Endothelial cell of umbilical vein (primary cell): ENCODE results near the gene ZC3H12A. TPM values are rescaled to one million over a fixed set of nuclear protein-coding genes. Genes with fewer than 3 reads are reported as not detected.

Experiments
- BruUV-seq: library from RNA; stranded (reverse); fragments of 400-500 nt; replicated peaks from 2 replicates; lab custom pipeline; 2021; lab: Mats Ljungman, UMichigan
- CTCF ChIA-PET: fragments of 300-600, 350-600 bp; sonication (Branson Sonifier 250); formaldehyde crosslinking; loops from one replicate; lab custom pipeline; 2021; ENCODE audit warnings: antibody characterized with exemption, inconsistent platforms; lab: Charles Lee
- POLR2A ChIA-PET: fragments of 300-600, 350-600 bp; sonication (Branson Sonifier 250); formaldehyde crosslinking; loops from one replicate; lab custom pipeline; 2021; ENCODE audit warnings: antibody characterized with exemption, inconsistent platforms; lab: Charles Lee
- DNase-seq: peaks from one replicate; pipeline ENCODE4 v3.0.0-alpha.2; 2011; ENCODE audit warnings: low read depth, low spot score
- FAIRE-seq: peaks from 2 replicates; lab custom pipeline; 2011; peaks lifted over from hg19 to GRCh38; lab: Jason Lieb, UNC
- H2AFZ ChIP-seq: 2 replicates; pipeline ENCODE4 v1.6.0; 2012; ENCODE audit warnings: low read depth, low read length, control low read depth, inconsistent platforms
- H3K27ac ChIP-seq: 2 replicates; pipeline ENCODE4 v1.5.1; 2011; ENCODE audit warnings: low read depth, mild to moderate bottlenecking, control low read depth, low read length, moderate library complexity; ENCODE audit not compliant: insufficient read depth
- H3K27me3 ChIP-seq, 2 experiments: 2 replicates each; pipeline versions ENCODE4 v1.6.0 to v1.6.1; 2011; ENCODE audit warnings: low read length in 2 of 2, mixed read lengths in 1 of 2; ENCODE audit not compliant: control insufficient read depth in 2 of 2, insufficient read depth in 2 of 2
- H3K36me3 ChIP-seq, 2 experiments: 2 replicates in 1 of 2; 3 replicates in 1 of 2; pipeline ENCODE4 v1.5.1; 2011; ENCODE audit warnings: low read length in 2 of 2, mild to moderate bottlenecking in 1 of 2, moderate library complexity in 1 of 2; ENCODE audit not compliant: control insufficient read depth in 2 of 2, insufficient read depth in 2 of 2; ENCODE audit errors: extremely low read depth in 1 of 2
- H3K4me1 ChIP-seq: 3 replicates; pipeline ENCODE4 v1.5.1; 2011; ENCODE audit warnings: mild to moderate bottlenecking, low read length; ENCODE audit not compliant: control insufficient read depth, insufficient read depth; ENCODE audit errors: extremely low read depth
- H3K4me2 ChIP-seq: 2 replicates; pipeline ENCODE4 v1.6.1; 2011; ENCODE audit warnings: low read length, control low read depth, mixed read lengths; ENCODE audit not compliant: insufficient read depth
- H3K4me3 ChIP-seq, 3 experiments: fragments of 200-600 bp in 1 of 3; sonication (generic), shearing (Covaris generic) in 1 of 3; replicated peaks in 1 of 3; 2 replicates each; pipeline ENCODE4 v1.5.1; 2011 to 2016; ENCODE audit warnings: control low read depth in 3 of 3, low read length in 3 of 3, mild to moderate bottlenecking in 2 of 3, inconsistent platforms in 1 of 3, low read depth in 1 of 3, moderate library complexity in 1 of 3; ENCODE audit not compliant: insufficient read depth in 1 of 3
- H3K79me2 ChIP-seq: 2 replicates; pipeline ENCODE4 v1.6.0; 2012; ENCODE audit warnings: low read length, inconsistent platforms; ENCODE audit not compliant: control insufficient read depth, insufficient read depth
- H3K9ac ChIP-seq: replicated peaks from 2 replicates; pipeline ENCODE3; 2011; ENCODE audit warnings: low read length, control low read depth; ENCODE audit not compliant: insufficient read depth; ENCODE audit errors: extremely low read depth
- H3K9me1 ChIP-seq: replicated peaks from 3 replicates; pipeline ENCODE4 v1.6.0; 2011; ENCODE audit warnings: mild to moderate bottlenecking, low read length; ENCODE audit not compliant: control insufficient read depth, insufficient read depth; ENCODE audit errors: extremely low read depth
- H3K9me3 ChIP-seq: replicated peaks from 2 replicates; pipeline ENCODE4 v1.5.1; 2012; ENCODE audit warnings: low read length, inconsistent platforms; ENCODE audit not compliant: control insufficient read depth, insufficient read depth
- H4K20me1 ChIP-seq: replicated peaks from 2 replicates; pipeline ENCODE3; 2011; ENCODE audit warnings: mild to moderate bottlenecking, low read length; ENCODE audit not compliant: control insufficient read depth, insufficient read depth; ENCODE audit errors: extremely low read depth
- CTCF ChIP-seq, 2 donors: IDR thresholded peaks; 1 replicate in 1 of 2; 2 replicates in 1 of 2; pipeline ENCODE4 v1.5.1; 2011; ENCODE audit warnings: low read length in 2 of 2, mild to moderate bottlenecking in 2 of 2, moderate library complexity in 2 of 2, control low read depth in 1 of 2, inconsistent platforms in 1 of 2, low read depth in 1 of 2; ENCODE audit not compliant: insufficient read depth in 1 of 2; ENCODE audit errors: extremely low read depth in 1 of 2
- EZH2 ChIP-seq: IDR thresholded peaks from 2 replicates; pipeline ENCODE4 v1.6.1; 2012; ENCODE audit warnings: borderline replicate concordance, low read depth, mild to moderate bottlenecking, moderate library complexity, low read length, inconsistent platforms; ENCODE audit not compliant: severe bottlenecking
- FOS ChIP-seq: IDR thresholded peaks from 2 replicates; pipeline ENCODE4 v1.6.1; 2011; ENCODE audit warnings: mild to moderate bottlenecking, low read length, moderate library complexity, borderline replicate concordance; ENCODE audit not compliant: insufficient read depth
- GATA2 ChIP-seq: IDR thresholded peaks from 2 replicates; pipeline ENCODE4 v1.7.0; 2011; ENCODE audit warnings: low read depth, mild to moderate bottlenecking, moderate library complexity, mixed read lengths, low read length; ENCODE audit not compliant: insufficient read length, insufficient read depth
- MYC ChIP-seq: IDR thresholded peaks from one replicate; pipeline ENCODE4 v1.6.1; 2011; ENCODE audit warnings: mild to moderate bottlenecking, low read depth, low read length
- POLR2AphosphoS5 ChIP-seq: IDR thresholded peaks from 2 replicates; pipeline ENCODE4 v1.6.1; 2012; ENCODE audit warnings: low read depth, mild to moderate bottlenecking, control low read depth, low read length, moderate library complexity; ENCODE audit not compliant: insufficient read depth
- dilution Hi-C: fragments of 300-500 bp; cut with MboI; formaldehyde crosslinking; loops from one replicate; pipeline ENCODE4 v1.15.0; 2019; ENCODE audit warnings: low sequenced_read_pairs; ENCODE audit not compliant: extremely low pct_ligation_motif_present
- intact Hi-C: fragments of 100-400 bp; cut with micrococcal nuclease; formaldehyde crosslinking; loops from one replicate; pipeline ENCODE4 v1.10.0; 2022
- polyA plus RNA-seq, 4 experiments: library from polyadenylated mRNA; depleted of rRNA in 3 of 4; stranded (reverse) in 3 of 4; unstranded in 1 of 4; fragments of >200 nt; gene quantifications; 2 replicates each; pipeline versions ENCODE4 v1.2.1 to v1.2.3, GENCODE V29; 2011 to 2012; ENCODE audit warnings: missing spikeins in 1 of 4
- total RNA-seq: library from RNA; stranded (reverse); gene quantifications from 2 replicates; pipeline ENCODE4 v1.2.3, GENCODE V29; 2021

Gene ZC3H12A
- total and polyA plus RNA-seq, 2 donors (not counting 3 experiments of a cell fraction or from before 2014, with no cell fraction given): 6.3 to 9.4 TPM

GRCh38 chr1:37498872-37499617, 24.7 kb downstream of the ZC3H12A start:
- CTCF ChIA-PET: interaction anchor here (1.3 to 6.7 kb wide), 6 partner anchors 10 to 45 kb away, joined by 3 to 52 read pairs (median 7); partner anchors contain the start of gene MEAF6
- peak overlapping the region; percentile 2 for H3K27ac ChIP-seq
- FAIRE-seq (peak; percentile 67), DNase-seq (peak; percentile 78)
- H3K27me3 ChIP-seq: no peaks in the 10 kb centered on the region
- H4K20me1 ChIP-seq: no peaks in the 10 kb centered on the region
- H3K36me3 ChIP-seq: peaks cover 12 to 22% of the 10 kb centered on the region in 2 experiments
- POLR2A ChIA-PET: interaction anchor here (1.2 kb wide), 1 partner anchor 23 kb away, joined by 3 read pairs; no protein-coding TSS in a partner anchor
- H3K9ac ChIP-seq: no peak overlapping the region
- no peaks in the 10 kb centered on the region for H3K9me3 ChIP-seq
- H3K9me1 ChIP-seq: no peaks in the 10 kb centered on the region
- no peak overlapping the region for H2AFZ ChIP-seq
- H3K4me3 ChIP-seq: no peak overlapping the region
- peaks cover 8% of the 10 kb centered on the region for H3K79me2 ChIP-seq
- no TSS peak for BruUV-seq
- H3K4me2 ChIP-seq: no peak overlapping the region
- H3K4me1 ChIP-seq: peaks cover 9% of the 10 kb centered on the region
- no peak for TF ChIP-seq FOS
- TF ChIP-seq CTCF (IDR thresholded peaks at IDR 0.05; ENCODE audit: extremely low read depth in 1 of 2, insufficient read depth in 1 of 2, low read depth in 1 of 2, low read length in 2 of 2): no peak
- TF ChIP-seq GATA2: peak; percentile 22
- no peak for TF ChIP-seq MYC
- TF ChIP-seq POLR2AphosphoS5: no peak
- TF ChIP-seq EZH2: no peak
- intact Hi-C loops (no loop called here), dilution Hi-C loops (no loop called here)
